Thoracic aorta (tissue), 2 donors: ENCODE data around the gene SYCE3. TPM values are rescaled to one million over a fixed set of nuclear protein-coding genes. Genes with fewer than 3 reads are reported as not detected.

Experiments used
- ATAC-seq: fragments of 150-250 bp; one replicate; pipeline ENCODE4 v1.8.0; 2017; ENCODE audit warnings: low read depth; ENCODE audit not compliant: insufficient number of reproducible peaks, low FRiP score
- DNase-seq: peaks from one replicate; pipeline ENCODE4 v3.0.0-alpha.2; 2020; ENCODE audit warnings: low spot score
- H3K27ac ChIP-seq, 2 donors: fragments of 200-600 bp; sonication (generic); 1 replicate in 1 of 2; 2 replicates in 1 of 2; pipeline ENCODE4 v1.5.1; 2016; ENCODE audit warnings: mild to moderate bottlenecking in 2 of 2, moderate library complexity in 2 of 2
- H3K27me3 ChIP-seq: fragments of 200-600 bp; sonication (generic); replicated peaks from 2 replicates; pipeline ENCODE4 v1.6.0; 2016; ENCODE audit warnings: mild to moderate bottlenecking; ENCODE audit not compliant: insufficient read depth
- H3K36me3 ChIP-seq: fragments of 200-600 bp; sonication (generic); one replicate; pipeline ENCODE4 v1.5.1; 2016
- H3K4me1 ChIP-seq, 2 donors: fragments of 200-600 bp; sonication (generic); 1 replicate in 1 of 2; 2 replicates in 1 of 2; pipeline versions ENCODE4 v1.5.1 to v1.6.0; 2016; ENCODE audit warnings: low read depth in 2 of 2, mild to moderate bottlenecking in 1 of 2; ENCODE audit not compliant: control insufficient read depth in 1 of 2
- H3K4me3 ChIP-seq: fragments of 200-600 bp; sonication (generic); 2 replicates; pipeline ENCODE4 v1.5.1; 2016; ENCODE audit warnings: mild to moderate bottlenecking
- H3K9me3 ChIP-seq: fragments of 200-600 bp; sonication (generic); 2 replicates; pipeline ENCODE4 v1.5.1; 2016
- CTCF ChIP-seq: fragments of 200-600 bp; sonication (generic); IDR thresholded peaks from one replicate; pipeline ENCODE4 v1.5.1; 2019; ENCODE audit warnings: antibody characterized with exemption
- total RNA-seq, 2 donors: library from RNA; depleted of rRNA; stranded (reverse); fragments of >200 nt; gene quantifications; one replicate each; pipeline versions ENCODE4 v1.1.0 to v1.2.3, GENCODE V29; 2016

SYCE3 gene
- total RNA-seq, 2 donors from 2014 or later = not detected

GRCh38 chr22:50582493-50583293 lies 20.0 kb upstream of the SYCE3 start, which contains the start of gene CHKB:
TSS of gene CHKB (minus strand) at chr22:50582849. CDS start at chr22:50582781, 68 bp downstream.
- no peaks in the 10 kb centered on the region for H3K36me3 ChIP-seq
- H3K27ac ChIP-seq = peak within 1 kb of the TSS; percentile 94 to 99
- TF ChIP-seq CTCF = no peak
- H3K4me3 ChIP-seq = peak within 1 kb of the TSS; percentile 88
- H3K27me3 ChIP-seq = no peaks in the 10 kb centered on the region
- peak; percentile 92 for ATAC-seq
- peak; percentile 93 for DNase-seq
- peaks cover 7 to 29% of the 10 kb centered on the region in 2 donors for H3K4me1 ChIP-seq
- no peaks in the 10 kb centered on the region for H3K9me3 ChIP-seq

- no peaks in the 10 kb centered on the region for H3K9me3 ChIP-seq
- H3K4me1 ChIP-seq = peaks cover 7 to 29% of the 10 kb centered on the region in 2 donors
- no peak for TF ChIP-seq CTCF
- peak overlapping the region; percentile 94 to 99 for H3K27ac ChIP-seq
- no peak for ATAC-seq
- H3K36me3 ChIP-seq = no peaks in the 10 kb centered on the region
- no peaks in the 10 kb centered on the region for H3K27me3 ChIP-seq
- DNase-seq = no peak
- H3K4me3 ChIP-seq = peak overlapping the region; percentile 88
Measured at GRCh38 chr22:50581950-50582492, 19.3 kb upstream of the SYCE3 start.

GRCh38 chr22:50581031-50581949 lies 18.6 kb upstream of the SYCE3 start:
- DNase-seq = no peak
- Histone ChIP-seq H3K9me3 (no peaks in the 10 kb centered on the region), H3K27ac (peak overlapping the region in 1 of 2 donors; percentile 94), H3K27me3 (no peaks in the 10 kb centered on the region), H3K4me1 (peaks cover 7 to 29% of the 10 kb centered on the region in 2 donors), H3K36me3 (no peaks in the 10 kb centered on the region), H3K4me3 (peak overlapping the region; percentile 88)
- ATAC-seq = no peak
- no peak for TF ChIP-seq CTCF

- Histone ChIP-seq H3K9me3 (no peaks in the 10 kb centered on the region), H3K4me1 (peaks cover 7 to 29% of the 10 kb centered on the region in 2 donors), H3K4me3 (no peak overlapping the region), H3K36me3 (no peaks in the 10 kb centered on the region), H3K27me3 (no peaks in the 10 kb centered on the region), H3K27ac (no peak overlapping the region)
- ATAC-seq (no peak), DNase-seq (no peak)
- no peak for TF ChIP-seq CTCF
Measured at GRCh38 chr22:50579752-50580151, 17.0 kb upstream of the SYCE3 start.
